Tibial artery (tissue), 4 donors: ENCODE measurements around the gene GSTM4.
A peak's percentile ranks its signal among the peaks of the same experiment; 100 is the strongest.
"Not testable (repeated sequence)": the region's sequence is repeated elsewhere in the genome, so short reads cannot be mapped to it uniquely, and the experiment has no call there.

Experiments
- DNase-seq, 2 donors: peaks; one replicate each; pipeline ENCODE4 v3.0.0-alpha.2; 2019
- H3K27ac ChIP-seq, 2 donors: fragments of 200-600 bp; sonication (generic) in 1 of 2; 1 replicate in 1 of 2; 2 replicates in 1 of 2; pipeline ENCODE4 v1.5.1; 2018 to 2019; ENCODE audit warnings: mild to moderate bottlenecking in 1 of 2
- H3K27me3 ChIP-seq, 2 donors: fragments of 200-600 bp; sonication (generic) in 1 of 2; one replicate each; pipeline versions ENCODE4 v1.5.1 to v1.6.0; 2016 to 2019
- H3K36me3 ChIP-seq, 3 donors: fragments of 200-600 bp; sonication (generic) in 2 of 3; one replicate each; pipeline ENCODE4 v1.5.1; 2016 to 2019; ENCODE audit warnings: mild to moderate bottlenecking in 2 of 3
- H3K4me1 ChIP-seq, 4 donors: fragments of 200-600 bp; sonication (generic) in 2 of 4; 1 replicate in 3 of 4; 2 replicates in 1 of 4; pipeline ENCODE4 v1.5.1; 2016 to 2019
- H3K4me3 ChIP-seq, 2 donors: fragments of 200-600 bp; sonication (generic) in 1 of 2; 1 replicate in 1 of 2; 2 replicates in 1 of 2; pipeline ENCODE4 v1.5.1; 2018 to 2019; ENCODE audit warnings: mild to moderate bottlenecking in 2 of 2
- H3K9me3 ChIP-seq, 3 donors: fragments of 200-600 bp; sonication (generic) in 1 of 3; one replicate each; pipeline ENCODE4 v1.5.1; 2016 to 2019
- CTCF ChIP-seq, 2 experiments: fragments of 200-600 bp in 1 of 2; fragments of 450-650 bp in 1 of 2; IDR thresholded peaks; one replicate each; pipeline ENCODE4 v1.5.1; 2017 to 2019; ENCODE audit warnings: antibody characterized with exemption in 2 of 2, mild to moderate bottlenecking in 1 of 2, moderate library complexity in 1 of 2
- intact Hi-C: fragments of 100-400 bp; cut with DNase I; formaldehyde crosslinking; loops from one replicate; pipeline ENCODE4 v1.15.0; 2023; ENCODE audit warnings: low total_unique reads

GSTM4 gene

GRCh38 chr1:109668123-109668775 lies 12.3 kb downstream of the GSTM4 start:
- H3K36me3 ChIP-seq: peaks cover 0 to 20% (median 0%) of the 10 kb centered on the region in 3 donors
- peaks cover 0 to 16% (median 8%) of the 10 kb centered on the region in 4 donors for H3K4me1 ChIP-seq
- intact Hi-C loops: no loop called here
- no peak for DNase-seq
- H3K27ac ChIP-seq: peak overlapping the region; percentile 44 to 69
- no peak for TF ChIP-seq CTCF (IDR thresholded peaks at IDR 0.05)
- H3K4me3 ChIP-seq: peak overlapping the region; percentile 58 to 66
- no peaks in the 10 kb centered on the region for H3K27me3 ChIP-seq
- no peaks in the 10 kb centered on the region for H3K9me3 ChIP-seq

GRCh38 chr1:109669246-109669948 lies 13.5 kb downstream of the GSTM4 start:
- peaks cover 0 to 26% (median 0%) of the 10 kb centered on the region in 3 donors for H3K36me3 ChIP-seq
- intact Hi-C loops: no loop called here
- no peak overlapping the region for H3K4me3 ChIP-seq
- DNase-seq: no peak
- H3K27me3 ChIP-seq: no peaks in the 10 kb centered on the region
- TF ChIP-seq CTCF (IDR thresholded peaks at IDR 0.05): no peak
- H3K4me1 ChIP-seq: peaks cover 0 to 11% (median 8%) of the 10 kb centered on the region in 4 donors
- no peak overlapping the region for H3K27ac ChIP-seq
- H3K9me3 ChIP-seq: no peaks in the 10 kb centered on the region

GRCh38 chr1:109669949-109670302 lies 14.0 kb downstream of the GSTM4 start:
- peaks cover 0 to 26% (median 0%) of the 10 kb centered on the region in 3 donors for H3K36me3 ChIP-seq
- H3K27ac ChIP-seq, H3K9me3 ChIP-seq, H3K4me3 ChIP-seq, DNase-seq, H3K27me3 ChIP-seq, intact Hi-C loops: not testable (repeated sequence)
- peaks cover 0 to 11% (median 8%) of the 10 kb centered on the region in 4 donors for H3K4me1 ChIP-seq

- TF ChIP-seq CTCF (IDR thresholded peaks at IDR 0.05): no peak
- DNase-seq: no peak
- Histone ChIP-seq H3K4me3 (no peak overlapping the region), H3K27me3 (no peaks in the 10 kb centered on the region), H3K4me1 (peaks cover 0 to 11% (median 8%) of the 10 kb centered on the region in 4 donors), H3K9me3 (no peaks in the 10 kb centered on the region), H3K36me3 (peaks cover 0 to 26% (median 0%) of the 10 kb centered on the region in 3 donors), H3K27ac (no peak overlapping the region)
- intact Hi-C loops: no loop called here
Observed at GRCh38 chr1:109671067-109671466, 15.2 kb downstream of the GSTM4 start.

GRCh38 chr1:109673861-109674260 lies 18.0 kb downstream of the GSTM4 start:
- DNase-seq, intact Hi-C loops: not testable (repeated sequence)
- peaks cover 0 to 26% (median 0%) of the 10 kb centered on the region in 3 donors for H3K36me3 ChIP-seq

GRCh38 chr1:109676683-109677381 lies 20.9 kb downstream of the GSTM4 start:
- DNase-seq, H3K27me3 ChIP-seq, intact Hi-C loops, H3K4me1 ChIP-seq, H3K27ac ChIP-seq, H3K9me3 ChIP-seq, H3K4me3 ChIP-seq: not testable (repeated sequence)
- peaks cover 0 to 16% (median 0%) of the 10 kb centered on the region in 3 donors for H3K36me3 ChIP-seq

More at GRCh38 chr1:109673861-109674260, 18.0 kb downstream of the GSTM4 start:
- H3K4me3 ChIP-seq, H3K27me3 ChIP-seq, H3K27ac ChIP-seq, H3K4me1 ChIP-seq, H3K9me3 ChIP-seq: not testable (repeated sequence)

GRCh38 chr1:109677459-109677858 lies 21.6 kb downstream of the GSTM4 start:
- intact Hi-C loops: no loop called here
- H3K4me3 ChIP-seq: no peak overlapping the region
- H3K4me1 ChIP-seq: no peaks in the 10 kb centered on the region
- no peak overlapping the region for H3K27ac ChIP-seq
- no peak for DNase-seq
- H3K27me3 ChIP-seq: no peaks in the 10 kb centered on the region
- no peaks in the 10 kb centered on the region for H3K9me3 ChIP-seq
- H3K36me3 ChIP-seq: peaks cover 0 to 15% (median 0%) of the 10 kb centered on the region in 3 donors
- TF ChIP-seq CTCF (IDR thresholded peaks at IDR 0.05): no peak

- H3K27me3 ChIP-seq, H3K27ac ChIP-seq, H3K4me3 ChIP-seq, H3K9me3 ChIP-seq, intact Hi-C loops, H3K36me3 ChIP-seq, H3K4me1 ChIP-seq, DNase-seq: not testable (repeated sequence)
Observed at GRCh38 chr1:109678637-109679036, 22.7 kb downstream of the GSTM4 start.

- intact Hi-C loops: loop anchor here (5.0 kb wide), 1 partner anchor 42 kb away; no protein-coding TSS in a partner anchor
Observed at GRCh38 chr1:109684777-109685176, 28.9 kb downstream of the GSTM4 start.

More at GRCh38 chr1:109684777-109685176, 28.9 kb downstream of the GSTM4 start:
- H3K27ac ChIP-seq, H3K27me3 ChIP-seq, H3K4me1 ChIP-seq, H3K4me3 ChIP-seq, H3K36me3 ChIP-seq, H3K9me3 ChIP-seq, DNase-seq: not testable (repeated sequence)
